RWPE1 (cell line): ENCODE data around the gene U2SURP.
A peak's percentile ranks its signal among the peaks of the same experiment; 100 is the strongest.

Source experiments
- CTCF ChIA-PET: fragments of 350-600 bp; sonication (Branson Sonifier 250); formaldehyde crosslinking; extraction: SDS; loops from one replicate; lab custom pipeline; 2021; lab: Yijun Ruan, JAX
- POLR2A ChIA-PET: fragments of 400-600 bp; formaldehyde crosslinking; extraction: SDS; loops from one replicate; lab custom pipeline; 2020; ENCODE audit warnings: antibody characterized with exemption; ENCODE audit not compliant: low non-redundant PET; lab: Yijun Ruan, JAX
- DNase-seq: peaks from one replicate; pipeline ENCODE4 v3.0.0; 2012; ENCODE audit warnings: low spot score
- H3K27ac ChIP-seq: fragments of 450-650 bp; 2 replicates; pipeline ENCODE4 v1.5.1; 2017
- TF ChIP-seq, protein P1 (sequence below): fragments of 450-650 bp; conservative IDR thresholded peaks from 2 replicates; pipeline ENCODE4 v1.5.1; 2017; ENCODE audit warnings: low read depth, mild to moderate bottlenecking

The U2SURP gene

DNA sequence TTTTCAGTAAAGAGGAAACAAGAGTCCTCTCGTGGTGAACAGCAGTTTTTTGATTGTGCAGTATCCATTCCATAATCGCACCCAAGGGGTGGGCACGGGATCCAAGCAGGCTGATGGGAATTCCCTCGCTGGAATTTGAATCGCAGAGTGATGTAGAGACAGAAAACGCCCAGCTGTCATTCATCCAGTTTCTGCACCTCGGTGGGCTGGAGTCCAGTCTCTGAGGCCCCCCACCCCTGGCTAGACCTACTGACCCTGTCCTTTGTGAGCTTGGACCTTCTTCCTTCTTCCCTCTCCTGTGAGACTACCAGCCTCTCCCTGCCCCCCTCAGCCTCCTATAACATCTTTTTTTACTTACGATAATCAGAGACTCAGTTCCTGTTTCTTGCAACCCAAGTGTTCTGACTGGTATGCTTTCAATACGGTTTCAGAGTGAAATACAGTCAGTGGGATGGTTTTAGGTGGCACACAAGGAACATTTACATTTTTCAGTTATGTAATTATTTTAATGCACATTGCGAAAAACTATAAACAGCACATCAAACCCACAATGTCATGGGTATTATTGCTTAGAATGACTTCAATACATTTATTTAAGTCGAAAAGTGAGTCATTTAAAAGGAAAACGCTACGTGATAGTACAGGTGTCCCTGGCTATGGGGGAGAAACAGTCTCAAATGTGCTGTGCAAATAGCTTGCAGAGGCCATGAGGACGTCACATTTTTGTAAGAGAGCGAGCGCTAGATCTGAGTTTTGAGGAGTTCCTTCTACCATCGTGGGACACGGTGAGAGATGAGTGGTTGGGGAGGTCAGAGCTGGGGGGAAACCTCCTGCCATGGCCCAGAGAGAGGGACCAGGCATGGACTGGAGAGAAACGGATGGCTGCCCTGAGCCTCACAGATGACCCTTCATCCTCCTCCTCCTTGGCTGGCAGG, 80.7 kb downstream of the U2SURP start:
- POLR2A ChIA-PET, result no interaction called here
- CTCF ChIA-PET, result interaction anchor here (0.6 kb wide), 1 partner anchor 562 kb away, joined by 3 read pairs; no protein-coding TSS in a partner anchor
- TF ChIP-seq, protein P1, sequence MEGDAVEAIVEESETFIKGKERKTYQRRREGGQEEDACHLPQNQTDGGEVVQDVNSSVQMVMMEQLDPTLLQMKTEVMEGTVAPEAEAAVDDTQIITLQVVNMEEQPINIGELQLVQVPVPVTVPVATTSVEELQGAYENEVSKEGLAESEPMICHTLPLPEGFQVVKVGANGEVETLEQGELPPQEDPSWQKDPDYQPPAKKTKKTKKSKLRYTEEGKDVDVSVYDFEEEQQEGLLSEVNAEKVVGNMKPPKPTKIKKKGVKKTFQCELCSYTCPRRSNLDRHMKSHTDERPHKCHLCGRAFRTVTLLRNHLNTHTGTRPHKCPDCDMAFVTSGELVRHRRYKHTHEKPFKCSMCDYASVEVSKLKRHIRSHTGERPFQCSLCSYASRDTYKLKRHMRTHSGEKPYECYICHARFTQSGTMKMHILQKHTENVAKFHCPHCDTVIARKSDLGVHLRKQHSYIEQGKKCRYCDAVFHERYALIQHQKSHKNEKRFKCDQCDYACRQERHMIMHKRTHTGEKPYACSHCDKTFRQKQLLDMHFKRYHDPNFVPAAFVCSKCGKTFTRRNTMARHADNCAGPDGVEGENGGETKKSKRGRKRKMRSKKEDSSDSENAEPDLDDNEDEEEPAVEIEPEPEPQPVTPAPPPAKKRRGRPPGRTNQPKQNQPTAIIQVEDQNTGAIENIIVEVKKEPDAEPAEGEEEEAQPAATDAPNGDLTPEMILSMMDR, result no peak
- no peak for DNase-seq
- no peak overlapping the region for H3K27ac ChIP-seq

DNA sequence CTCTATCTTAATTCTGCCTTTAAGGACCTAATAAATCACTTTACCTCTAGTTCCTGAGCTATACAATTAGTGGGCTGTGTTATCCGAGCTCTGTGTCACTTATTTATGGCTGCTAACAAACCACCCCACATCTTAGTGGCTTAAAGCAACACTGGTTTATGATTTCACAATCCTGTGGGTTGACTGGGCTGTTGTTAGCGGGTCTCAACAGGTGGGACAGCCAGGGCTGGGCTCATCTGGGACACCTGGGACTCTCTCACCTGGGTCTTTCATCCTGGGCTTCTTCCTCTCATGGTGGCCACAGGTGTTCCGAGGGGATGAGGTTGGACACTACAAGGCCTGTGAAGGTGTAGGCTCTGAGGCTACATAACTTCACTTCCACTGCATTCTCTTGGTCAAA, 82.4 kb downstream of the U2SURP start:
- CTCF ChIA-PET, result no interaction called here
- POLR2A ChIA-PET, result no interaction called here

DNA sequence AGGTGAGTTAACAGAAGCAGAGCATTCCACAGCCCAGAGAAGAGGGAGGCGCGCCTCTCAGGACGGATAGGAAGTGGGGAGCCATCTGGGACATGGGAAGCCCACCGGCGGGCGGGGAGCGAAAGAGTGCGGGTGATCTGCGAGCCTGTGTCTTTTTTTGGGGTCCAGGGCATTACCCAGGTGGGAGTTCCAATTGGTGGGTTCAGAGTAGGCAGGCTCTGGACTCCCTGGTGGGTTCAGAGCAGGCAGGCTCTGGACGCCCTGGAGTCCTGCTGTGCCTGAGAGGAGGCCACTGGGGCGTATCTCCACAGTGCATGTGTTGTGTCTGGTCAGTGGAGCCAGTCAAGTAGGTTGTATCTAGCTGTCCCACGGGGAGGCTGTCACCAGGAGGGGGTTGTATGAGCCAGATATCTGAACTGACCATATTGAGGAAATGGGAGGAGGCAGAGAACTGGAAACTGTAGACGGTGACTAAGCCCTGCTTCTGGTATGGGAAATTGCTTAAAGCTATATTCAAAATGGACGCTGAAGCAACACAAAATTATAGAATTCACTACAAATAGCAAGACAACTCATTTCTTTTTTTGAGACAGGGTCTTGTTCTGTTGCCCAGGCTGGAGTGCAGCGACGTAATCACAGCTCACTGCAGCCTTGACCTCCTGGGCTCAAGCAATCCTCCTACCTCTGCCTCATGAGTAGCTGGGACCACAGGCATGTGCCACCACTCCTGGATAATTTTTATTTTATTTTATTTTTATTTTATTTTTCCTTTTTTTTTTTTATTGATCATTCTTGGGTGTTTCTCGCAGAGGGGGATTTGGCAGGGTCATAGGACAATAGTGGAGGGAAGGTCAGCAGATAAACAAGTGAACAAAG, 83.7 kb downstream of the U2SURP start:
- DNase-seq, result peak; percentile 15
- ChIA-PET POLR2A (no interaction called here), CTCF (no interaction called here)
- TF ChIP-seq, protein P1, result no peak
- H3K27ac ChIP-seq, result no peak overlapping the region

More for the DNA sequence above, 82.4 kb downstream of the U2SURP start:
- H3K27ac ChIP-seq, result no peak overlapping the region
- DNase-seq, result no peak
- TF ChIP-seq, protein P1, result no peak

DNA sequence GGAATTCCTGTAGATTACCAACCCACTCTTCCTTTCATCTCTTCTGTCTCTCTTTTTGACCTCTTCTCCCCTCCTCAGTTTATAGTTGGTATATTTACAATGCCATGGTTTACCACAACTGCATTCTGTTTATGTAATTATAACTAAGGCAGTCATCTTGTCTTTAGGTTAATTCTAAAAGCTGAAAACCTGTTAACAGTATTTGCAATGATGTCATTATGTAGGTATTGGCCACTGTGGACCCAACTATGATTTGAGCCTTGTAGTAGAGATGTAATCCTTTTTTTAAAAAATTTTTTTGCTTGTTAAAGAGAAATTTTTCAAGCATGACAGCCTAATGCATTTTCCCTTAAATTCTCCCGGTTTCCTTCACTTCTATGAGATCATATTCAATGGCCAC, 87.5 kb downstream of the U2SURP start:
- H3K27ac ChIP-seq, result no peak overlapping the region
- POLR2A ChIA-PET, result no interaction called here
- no peak for DNase-seq
- CTCF ChIA-PET, result no interaction called here
- TF ChIP-seq, protein P1, result no peak

DNA sequence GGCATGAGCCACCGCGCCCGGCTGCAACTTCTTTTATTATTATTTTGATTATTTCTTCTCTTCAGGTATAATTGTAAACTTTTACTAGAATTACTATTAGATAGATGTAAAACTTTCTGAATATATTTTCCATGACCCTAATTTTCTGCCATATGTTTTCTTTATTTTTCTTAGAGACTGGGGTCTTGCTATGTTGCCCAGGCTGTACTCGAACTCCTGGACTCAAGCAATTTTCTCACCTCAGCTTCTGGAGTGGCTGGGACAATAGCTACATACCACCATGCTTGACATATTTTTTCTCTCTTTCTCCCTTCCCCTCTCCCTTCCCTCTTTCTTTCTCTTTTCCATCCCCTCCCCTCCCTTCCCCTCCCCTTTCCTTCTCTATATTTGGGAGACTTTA, 88.6 kb downstream of the U2SURP start:
- ChIA-PET CTCF (no interaction called here), POLR2A (no interaction called here)
- no peak for DNase-seq
- TF ChIP-seq, protein P1, result no peak
- no peak overlapping the region for H3K27ac ChIP-seq

DNA sequence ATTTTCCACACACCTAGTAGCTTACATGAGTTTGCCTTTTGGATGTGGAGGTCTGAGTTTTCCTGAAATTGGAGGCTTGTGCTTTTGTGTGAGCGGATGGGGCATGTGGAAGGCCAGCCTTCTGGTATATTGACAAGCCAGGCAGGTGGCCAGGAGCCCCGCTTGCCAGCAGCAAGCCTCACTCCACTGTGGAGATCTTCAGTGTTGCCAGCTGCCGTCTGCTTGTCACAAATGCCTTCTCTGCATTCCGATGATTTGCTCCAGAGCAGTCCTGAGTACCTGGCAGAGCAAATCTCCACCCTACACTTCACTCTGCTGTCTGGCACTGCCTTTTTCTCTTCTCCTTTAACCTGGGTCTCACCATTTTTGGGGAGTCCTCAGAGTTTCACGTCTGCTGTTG, 89.1 kb downstream of the U2SURP start:
- POLR2A ChIA-PET, result no interaction called here
- no peak for DNase-seq

More for the DNA sequence above, 89.1 kb downstream of the U2SURP start:
- H3K27ac ChIP-seq, result no peak overlapping the region
- TF ChIP-seq, protein P1, result no peak
- CTCF ChIA-PET, result no interaction called here
